A673 (cell line): Measurements from ENCODE around the gene RNF217.

Experiments
- CTCF ChIP-seq: fragments of 300-800, 200-600 bp; sonication (generic); conservative IDR thresholded peaks from 2 replicates; pipeline ENCODE4 v1.5.1; 2017; ENCODE audit warnings: low read depth, mild to moderate bottlenecking, antibody characterized with exemption, low read length, moderate library complexity, mixed read lengths
- EZH2 ChIP-seq: fragments of 200-600 bp; sonication (generic); IDR thresholded peaks from 2 replicates; pipeline ENCODE4 v1.6.1; 2017; ENCODE audit warnings: borderline replicate concordance, low read depth, mild to moderate bottlenecking, mixed read lengths, antibody characterized with exemption, low read length; ENCODE audit not compliant: poor library complexity, severe bottlenecking

GRCh38 chr6:124953808-124954207 lies 8.4 kb upstream of the RNF217 start:
- no peak for TF ChIP-seq EZH2
- no peak for TF ChIP-seq CTCF
